Dermis microvascular lymphatic vessel endothelial cell (primary cell): ENCODE data around the gene MEIOB. TPM values are rescaled to one million over a fixed set of nuclear protein-coding genes. Genes with fewer than 3 reads are reported as not detected.
"Not testable (repeated sequence)": the region's sequence is repeated elsewhere in the genome, so short reads cannot be mapped to it uniquely, and the experiment has no call there.

Experiments used
- DNase-seq, 2 donors: peaks; one replicate each; pipeline versions ENCODE4 v3.0.0 to v3.0.0-alpha.2; 2010; ENCODE audit warnings: low read depth in 2 of 2
- total RNA-seq: library from RNA; depleted of rRNA; stranded (reverse); fragments of >200 nt; gene quantifications from 2 replicates; pipeline ENCODE4 v1.2.1, GENCODE V29; 2014

Gene MEIOB
- total RNA-seq, 1 donor from 2014 or later = not detected

DNA sequence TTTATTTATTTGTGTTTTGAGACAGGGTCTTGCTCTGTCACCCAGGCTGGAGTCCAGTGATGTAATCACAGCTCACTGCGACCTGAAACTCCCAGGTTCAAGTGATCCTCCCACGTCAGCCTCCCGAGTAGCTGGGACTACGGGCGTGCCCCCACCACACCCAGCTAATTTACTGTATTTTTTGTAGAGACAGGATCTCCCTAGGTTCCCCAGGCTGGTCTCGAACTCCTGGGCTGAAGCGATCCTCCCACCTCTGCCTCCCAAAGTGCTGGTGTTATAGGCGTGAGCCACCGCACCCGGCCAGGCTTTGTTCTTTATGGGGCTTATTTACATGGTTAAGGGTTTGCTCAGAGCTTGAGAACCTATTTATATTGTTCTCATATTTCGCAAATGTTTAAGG lies 5.8 kb upstream of the MEIOB start:
- no peak for DNase-seq

GRCh38 chr16:1877089-1877488 lies 5.1 kb upstream of the MEIOB start:
- DNase-seq = no peak

- no peak for DNase-seq
Observed at GRCh38 chr16:1876468-1876867, 4.5 kb upstream of the MEIOB start.

GRCh38 chr16:1876066-1876465 lies 4.1 kb upstream of the MEIOB start:
- not testable (repeated sequence) for DNase-seq

- DNase-seq = no peak
Observed at GRCh38 chr16:1874854-1875253, 2.9 kb upstream of the MEIOB start.

- peak in 1 of 2 donors; percentile 65 for DNase-seq
Observed at GRCh38 chr16:1870365-1871082, 1.4 kb downstream of the MEIOB start.

DNA sequence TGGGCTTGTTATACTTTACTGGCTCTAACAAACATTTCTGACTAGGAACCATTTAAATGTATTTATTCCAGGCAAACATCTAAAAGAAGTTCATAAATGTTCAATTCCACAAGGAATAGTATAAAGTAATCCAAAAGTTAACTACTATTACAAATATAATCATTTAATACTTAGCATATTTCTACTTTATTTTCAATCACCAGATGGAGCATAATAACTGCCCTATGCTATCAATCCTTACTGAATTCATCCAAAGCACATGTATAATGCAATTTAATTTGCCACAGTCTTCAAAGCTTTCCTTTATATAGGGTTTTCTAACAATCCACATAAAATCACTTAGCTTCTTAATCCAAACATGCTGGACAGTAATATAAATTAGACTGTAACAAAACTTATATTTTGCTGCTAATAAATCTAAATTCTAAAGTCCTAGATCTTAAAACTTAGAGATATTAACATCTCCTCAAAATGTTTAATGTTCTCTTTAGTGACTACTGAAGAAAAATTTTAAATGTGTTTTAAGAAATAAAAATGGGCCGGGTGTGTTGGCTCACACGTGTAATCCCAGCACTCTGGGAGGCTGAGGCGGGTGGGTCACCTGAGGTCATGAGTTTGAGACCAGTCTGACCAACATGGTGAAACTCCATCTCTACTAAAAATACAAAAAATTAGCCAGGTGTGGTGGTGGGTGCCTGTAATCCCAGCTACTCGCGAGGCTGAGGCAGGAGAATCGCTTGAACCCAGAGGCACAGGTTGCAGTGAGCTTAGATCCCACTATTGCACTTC lies 5.9 kb downstream of the MEIOB start:
- no peak for DNase-seq

GRCh38 chr16:1863681-1864460 lies 8.1 kb downstream of the MEIOB start:
- peak; percentile 22 to 50 for DNase-seq

DNA sequence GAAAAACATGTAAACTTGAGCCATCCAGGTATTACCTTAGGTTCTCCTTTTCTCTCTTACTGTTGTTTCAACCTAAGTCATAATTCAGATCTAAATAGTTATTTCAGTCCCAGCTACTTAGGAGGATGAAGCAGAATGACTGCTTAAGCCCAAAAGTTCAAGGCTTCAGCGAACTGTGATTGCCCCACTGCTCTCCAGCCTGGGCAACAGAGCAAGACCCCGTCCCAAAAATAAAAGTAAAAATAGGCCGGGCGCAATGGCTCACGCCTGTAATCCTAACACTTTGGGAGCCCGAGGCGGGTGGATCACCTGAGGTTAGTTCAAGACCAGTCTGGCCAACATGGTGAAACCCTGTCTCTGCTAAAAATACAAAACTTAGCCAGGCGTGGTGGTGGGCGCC lies 9.6 kb downstream of the MEIOB start:
- DNase-seq = no peak

DNA sequence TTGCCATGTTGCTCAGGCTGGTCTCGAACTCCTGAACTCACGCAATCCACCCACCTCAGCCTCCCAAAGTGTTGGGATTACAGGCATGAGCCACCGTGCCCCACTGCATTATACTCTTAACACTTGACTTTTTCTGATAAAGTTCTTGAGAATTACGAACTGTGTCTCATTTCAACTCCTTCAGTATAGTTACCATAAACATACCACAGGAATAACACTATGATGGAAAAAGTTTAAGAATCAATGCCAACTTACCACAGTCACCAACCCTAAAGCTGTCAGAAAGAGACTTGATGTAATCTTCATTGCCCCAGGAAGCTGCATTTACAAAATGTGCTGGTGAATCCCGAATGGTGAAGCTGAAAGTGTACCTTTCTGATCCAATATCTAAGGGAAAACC lies 10.2 kb downstream of the MEIOB start:
- no peak for DNase-seq

- DNase-seq = no peak
Observed at GRCh38 chr16:1859650-1860049, 12.3 kb downstream of the MEIOB start.

GRCh38 chr16:1858189-1858865 lies 13.6 kb downstream of the MEIOB start:
- DNase-seq = no peak

DNA sequence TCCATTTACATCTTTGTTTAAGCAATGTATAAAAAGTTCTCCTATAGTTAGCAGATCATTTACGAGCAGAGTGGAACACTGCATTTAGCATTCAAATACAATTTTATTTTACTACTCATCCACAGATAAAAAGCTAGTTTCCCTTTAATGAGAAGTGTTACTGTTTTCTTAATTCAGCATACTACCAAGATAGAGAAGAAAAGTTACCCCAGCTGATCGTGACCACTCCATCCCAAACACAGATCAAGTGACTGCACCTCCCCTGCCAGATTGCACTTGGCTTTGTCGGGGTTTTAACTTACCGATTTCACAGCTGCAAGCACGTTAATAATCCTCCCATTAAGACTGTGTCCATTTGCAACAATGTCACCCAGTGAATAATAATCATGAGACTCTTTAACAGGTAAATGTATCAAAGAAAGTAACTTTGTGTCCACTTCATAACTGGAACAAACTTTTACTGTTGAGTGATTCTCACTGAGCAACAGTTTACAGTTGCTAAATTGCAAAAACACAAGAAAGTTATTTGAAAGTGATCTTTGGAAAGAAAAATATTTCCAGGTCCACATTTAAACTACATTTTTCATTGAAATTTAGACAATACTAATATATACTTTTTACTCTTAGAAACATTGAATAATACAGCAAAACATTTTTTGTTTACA lies 14.4 kb downstream of the MEIOB start:
- DNase-seq = no peak

DNA sequence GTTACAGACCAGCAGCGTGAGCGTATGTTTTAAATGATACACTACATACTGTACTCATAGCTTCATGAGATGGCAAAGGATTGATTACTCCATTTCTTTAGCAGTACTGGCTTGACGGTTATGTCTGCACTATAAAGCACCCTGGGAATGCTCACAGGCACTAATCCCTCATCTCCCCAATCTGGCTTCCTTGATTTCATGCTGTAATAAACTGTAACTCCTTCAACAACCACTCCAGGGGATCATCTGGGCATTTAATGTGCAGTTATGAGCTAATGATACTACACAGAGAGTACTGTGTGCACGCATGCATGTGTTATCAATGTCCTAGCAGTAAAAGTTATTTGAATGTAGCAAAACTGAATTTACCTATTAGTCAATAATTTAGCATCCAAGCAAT lies 20.2 kb downstream of the MEIOB start:
- DNase-seq = no peak

GRCh38 chr16:1850981-1851380 lies 21.0 kb downstream of the MEIOB start:
- DNase-seq = no peak

GRCh38 chr16:1846416-1846815 lies 25.5 kb downstream of the MEIOB start:
- no peak for DNase-seq

GRCh38 chr16:1845985-1846384 lies 26.0 kb downstream of the MEIOB start:
- DNase-seq = no peak

DNA sequence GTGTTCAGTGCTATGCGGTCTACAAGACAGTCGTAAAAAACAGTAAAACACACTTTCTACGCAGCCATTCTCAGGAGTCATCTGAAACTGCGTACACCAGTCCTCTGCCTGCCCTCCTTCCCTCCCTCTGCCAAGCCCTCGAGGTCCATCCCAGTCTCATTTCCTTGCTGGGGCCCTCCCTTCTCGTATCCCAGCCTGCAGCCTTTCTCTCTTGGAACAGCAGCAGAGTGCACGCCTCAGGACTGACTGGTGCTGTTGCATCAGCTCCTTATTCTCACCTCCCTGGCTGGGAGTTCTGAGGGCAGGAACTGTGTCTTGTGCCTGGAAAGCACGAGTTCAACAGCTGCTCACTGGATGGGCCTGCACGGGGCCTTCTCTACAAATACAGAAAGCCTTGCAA lies 32.4 kb downstream of the MEIOB start:
- DNase-seq = no peak

- DNase-seq = no peak
Observed at GRCh38 chr16:1834096-1834495, 37.9 kb downstream of the MEIOB start.

GRCh38 chr16:1832838-1833454 lies 39.0 kb downstream of the MEIOB start:
- DNase-seq = no peak
